HL-60 (cell line): ENCODE results near the gene TCAF2.
"Not testable (repeated sequence)": the region's sequence is repeated elsewhere in the genome, so short reads cannot be mapped to it uniquely, and the experiment has no call there.

Experiments
- CTCF ChIP-seq: IDR thresholded peaks from one replicate; pipeline ENCODE4 v1.5.1; 2011; ENCODE audit warnings: low read length, control low read depth, inconsistent platforms; ENCODE audit not compliant: insufficient read depth
- POLR2AphosphoS5 ChIP-seq: IDR thresholded peaks from 2 replicates; pipeline ENCODE4 v1.6.1; 2012; ENCODE audit warnings: low read depth
- REST ChIP-seq: IDR thresholded peaks from 2 replicates; pipeline ENCODE4 v1.6.1; 2012; ENCODE audit warnings: low read depth; ENCODE audit not compliant: insufficient replicate concordance
- SPI1 ChIP-seq: IDR thresholded peaks from 2 replicates; pipeline ENCODE4 v1.6.1; 2012; ENCODE audit warnings: low read depth, mild to moderate bottlenecking, borderline replicate concordance

GRCh38 chr7:143640528-143641189, 19.9 kb downstream of the TCAF2 start:
- not testable (repeated sequence) for TF ChIP-seq CTCF, REST, SPI1, POLR2AphosphoS5
